PC-9 (cell line): Measurements from ENCODE around the gene CTNND2.

Experiments used
- CTCF ChIP-seq: fragments of 200-600 bp; sonication (generic); conservative IDR thresholded peaks from 2 replicates; pipeline ENCODE4 v1.6.1; 2017; ENCODE audit warnings: mixed run types, antibody characterized with exemption, mild to moderate bottlenecking, moderate library complexity
- EZH2 ChIP-seq: fragments of 200-600 bp; sonication (generic); IDR thresholded peaks from 2 replicates; pipeline ENCODE4 v1.8.0; 2017; ENCODE audit warnings: antibody characterized with exemption, low read depth

DNA sequence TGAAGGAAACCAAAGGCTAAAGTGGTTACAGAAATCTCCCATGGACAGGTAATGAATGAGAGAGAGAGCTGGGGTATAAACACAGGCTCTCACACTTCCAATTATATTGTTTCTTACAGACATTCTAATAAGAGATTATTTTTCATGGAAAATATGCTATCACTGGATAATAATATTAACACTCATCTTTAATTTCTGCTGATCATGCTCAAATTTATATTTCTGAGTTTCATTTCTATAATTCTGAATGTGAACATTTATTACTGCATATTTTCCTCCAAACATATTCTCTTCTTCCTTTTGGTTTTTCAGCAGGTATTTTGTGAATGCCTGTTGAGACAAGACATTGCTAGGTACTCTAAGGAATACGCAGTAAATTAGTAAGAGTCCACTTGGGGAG lies 733.0 kb downstream of the CTNND2 start:
- no peak for TF ChIP-seq CTCF
- no peak for TF ChIP-seq EZH2
